GM23338 (cell line): ENCODE data around the gene C16orf86. TPM values are rescaled to one million over a fixed set of nuclear protein-coding genes. Genes with fewer than 3 reads are reported as not detected.

ENCODE experiments used
- ATAC-seq: fragments of 200-7000 bp; cut with Tn5 transposase; 3 replicates; pipeline ENCODE4 v1.9.1; 2020
- DNase-seq: peaks from one replicate; pipeline ENCODE4 v3.0.0-alpha.2; 2015; ENCODE audit warnings: low spot score
- H2AFZ ChIP-seq: fragments of 200-600 bp; sonication (generic); 2 replicates; pipeline ENCODE4 v1.8.0; 2016; ENCODE audit warnings: antibody characterized with exemption, mild to moderate bottlenecking, moderate library complexity
- H3F3A ChIP-seq: fragments of 200-600 bp; sonication (generic); replicated peaks from 2 replicates; pipeline ENCODE4 v1.8.0; 2017; ENCODE audit warnings: antibody characterized with exemption, mixed run types, low read depth
- H3K27ac ChIP-seq: fragments of 200-600 bp; sonication (generic); 2 replicates; pipeline ENCODE4 v1.6.1; 2016; ENCODE audit warnings: low read depth
- H3K27me3 ChIP-seq: fragments of 200-600 bp; sonication (generic); 2 replicates; pipeline ENCODE4 v1.8.0; 2016; ENCODE audit warnings: mild to moderate bottlenecking, mixed run types, moderate library complexity; ENCODE audit not compliant: insufficient read depth
- H3K36me3 ChIP-seq: fragments of 200-600 bp; sonication (generic); 2 replicates; pipeline ENCODE4 v1.8.0; 2016; ENCODE audit warnings: mild to moderate bottlenecking; ENCODE audit not compliant: insufficient read depth
- H3K4me1 ChIP-seq: fragments of 200-600 bp; sonication (generic); 2 replicates; pipeline ENCODE4 v1.8.0; 2016; ENCODE audit warnings: mild to moderate bottlenecking, moderate library complexity; ENCODE audit not compliant: insufficient read depth
- H3K4me2 ChIP-seq: fragments of 200-600 bp; sonication (generic); 2 replicates; pipeline ENCODE4 v1.7.1; 2017; ENCODE audit warnings: mixed run types
- H3K4me3 ChIP-seq: fragments of 200-600 bp; sonication (generic); 2 replicates; pipeline ENCODE4 v1.6.1; 2016; ENCODE audit warnings: mixed run types
- H3K79me2 ChIP-seq: fragments of 200-600 bp; sonication (generic); replicated peaks from 2 replicates; pipeline ENCODE4 v1.8.0; 2017; ENCODE audit warnings: mild to moderate bottlenecking; ENCODE audit not compliant: insufficient read depth
- H3K9me2 ChIP-seq: fragments of 200-600 bp; sonication (generic); 2 replicates; pipeline ENCODE4 v1.8.0; 2017; ENCODE audit not compliant: insufficient read depth
- H4K20me1 ChIP-seq: fragments of 200-600 bp; sonication (generic); replicated peaks from 2 replicates; pipeline ENCODE4 v1.8.0; 2017; ENCODE audit warnings: mild to moderate bottlenecking; ENCODE audit not compliant: insufficient read depth
- H3K27ac Mint-ChIP-seq: 2 replicates; pipeline ENCODE4 v1.8.0; 2020; ENCODE audit warnings: inconsistent platforms, mild to moderate bottlenecking, moderate library complexity, mixed read lengths
- H3K27me3 Mint-ChIP-seq: 3 replicates; pipeline ENCODE4 v1.8.0; 2022; ENCODE audit warnings: low read depth, mild to moderate bottlenecking, moderate library complexity, mixed read lengths, inconsistent platforms; ENCODE audit not compliant: insufficient read depth, poor library complexity
- H3K36me3 Mint-ChIP-seq: 3 replicates; pipeline ENCODE4 v1.8.0; 2021; ENCODE audit warnings: low read depth, mild to moderate bottlenecking, inconsistent platforms, moderate library complexity, mixed read lengths
- H3K4me1 Mint-ChIP-seq: 3 replicates; pipeline ENCODE4 v1.8.0; 2020; ENCODE audit warnings: mild to moderate bottlenecking, inconsistent platforms, mixed read lengths
- H3K4me3 Mint-ChIP-seq: 3 replicates; pipeline ENCODE4 v1.8.0; 2021; ENCODE audit warnings: moderate library complexity, mild to moderate bottlenecking, inconsistent platforms, mixed read lengths
- H3K9me3 Mint-ChIP-seq: 3 replicates; pipeline ENCODE4 v1.8.0; 2020; ENCODE audit warnings: moderate library complexity, mild to moderate bottlenecking, inconsistent platforms, mixed read lengths
- CREB1 ChIP-seq: fragments of 250-450 bp; sonication (Bioruptor Pico); IDR thresholded peaks from 2 replicates; pipeline ENCODE4 v1.5.0; 2020; ENCODE audit warnings: low read depth, mild to moderate bottlenecking, moderate library complexity
- EZH2phosphoT487 ChIP-seq: fragments of 200-600 bp; sonication (generic); IDR thresholded peaks from one replicate; pipeline ENCODE4 v1.8.1; 2018; ENCODE audit warnings: antibody characterized with exemption; ENCODE audit not compliant: unreplicated experiment
- NANOG ChIP-seq: IDR thresholded peaks from 2 replicates; pipeline ENCODE4 v1.6.1; 2016; ENCODE audit warnings: antibody characterized with exemption, borderline replicate concordance
- POLR2AphosphoS5 ChIP-seq: IDR thresholded peaks from 2 replicates; pipeline ENCODE4 v1.6.1; 2016; ENCODE audit warnings: antibody characterized with exemption, low read depth
- STAT1 ChIP-seq: IDR thresholded peaks from one replicate; pipeline ENCODE4 v1.6.1; 2016; ENCODE audit warnings: antibody characterized with exemption; ENCODE audit not compliant: unreplicated experiment
- ZNF114 ChIP-seq: fragments of 250-450 bp; sonication (Bioruptor Pico); IDR thresholded peaks from 2 replicates; pipeline ENCODE4 v1.5.0; 2020; ENCODE audit warnings: mild to moderate bottlenecking, moderate library complexity
- ZNF462 ChIP-seq: fragments of 250-450 bp; sonication (Bioruptor Pico); IDR thresholded peaks from 2 replicates; pipeline ENCODE4 v1.5.0; 2020; ENCODE audit warnings: mild to moderate bottlenecking, moderate library complexity
- polyA plus RNA-seq: library from polyadenylated mRNA; unstranded; fragments of >200 nt; fragmentation: Nextera tagmentation; extraction: Ambion mirVana; gene quantifications from 2 replicates; pipeline ENCODE4 v1.2.1, GENCODE V29; 2016
- total RNA-seq: library from RNA; depleted of rRNA; stranded (reverse); fragments of >200 nt; shearing (Covaris generic); gene quantifications from 2 replicates; pipeline ENCODE4 v1.2.3, GENCODE V29; 2014

The C16orf86 gene
- total and polyA plus RNA-seq, 2 experiments from 2014 or later, result 0.87 to 1.1 TPM

GRCh38 chr16:67660564-67661028 lies 6.0 kb upstream of the C16orf86 start, which contains the start of gene PARD6A:
TSS of gene PARD6A (plus strand) at chr16:67660960. CDS start at chr16:67661039, 79 bp downstream.
- Histone ChIP-seq H2AFZ (peak within 1 kb of the TSS; percentile 99), H3K27me3 (0 out of 2 replicates have a peak, but pooled peaks cover 3% of the 10 kb centered on the region), H3F3A (peaks cover 23% of the 10 kb centered on the region), H3K36me3 (no peaks in the 10 kb centered on the region), H4K20me1 (peaks cover 5% of the 10 kb centered on the region; the same call in 1 of the 2 replicates), H3K9me2 (no peaks in the 10 kb centered on the region), H3K27ac (peak within 1 kb of the TSS; percentile 72), H3K4me2 (peak within 1 kb of the TSS; percentile 99), H3K4me1 (peaks cover 7% of the 10 kb centered on the region; the same call in 1 of the 2 replicates), H3K79me2 (no peaks in the 10 kb centered on the region), H3K4me3 (peak within 1 kb of the TSS; percentile 99)
- DNase-seq (peak; percentile 99), ATAC-seq (peak; percentile 58)
- peak within 1 kb of the TSS; percentile 98 for H3K27ac Mint-ChIP-seq
- H3K4me1 Mint-ChIP-seq, result peaks cover 16% of the 10 kb centered on the region
- peaks cover 31% of the 10 kb centered on the region for H3K27me3 Mint-ChIP-seq
- H3K4me3 Mint-ChIP-seq, result peak within 1 kb of the TSS; percentile 90
- H3K9me3 Mint-ChIP-seq, result no peaks in the 10 kb centered on the region; the same call in 2 of the 3 replicates
- H3K36me3 Mint-ChIP-seq, result peaks cover 6% of the 10 kb centered on the region
- TF ChIP-seq ZNF114 (CRISPR knock-in tag) (no peak), EZH2phosphoT487 (no peak), CREB1 (CRISPR knock-in tag) (peak; percentile 96), STAT1 (no peak), NANOG (no peak), POLR2AphosphoS5 (peak; percentile 43), ZNF462 (no peak)
